SK-N-SH (cell line): ENCODE results near the gene ALDH1L1.

Experiments used
- CHD2 ChIP-seq: fragments of 150-350 bp; IDR thresholded peaks from 2 replicates; pipeline ENCODE4 v1.6.1; 2018; ENCODE audit warnings: low read length; ENCODE audit not compliant: partially characterized antibody
- EP300 ChIP-seq, 2 experiments: IDR thresholded peaks; 2 replicates each; pipeline versions ENCODE4 v1.4.0 to v1.6.1; 2012; ENCODE audit warnings: borderline replicate concordance in 1 of 2, low read depth in 1 of 2, low read length in 1 of 2
- JUND ChIP-seq: IDR thresholded peaks from 2 replicates; pipeline ENCODE4 v1.4.0; 2012
- NFIC ChIP-seq: IDR thresholded peaks from 2 replicates; pipeline ENCODE4 v1.4.0; 2012; ENCODE audit warnings: borderline replicate concordance
- POLR2AphosphoS5 ChIP-seq: IDR thresholded peaks from 2 replicates; pipeline ENCODE4 v1.6.1; 2012; ENCODE audit warnings: low read depth, low read length
- RCOR1 ChIP-seq: fragments of 150-350 bp; IDR thresholded peaks from 2 replicates; pipeline ENCODE4 v1.6.1; 2017; ENCODE audit warnings: antibody characterized with exemption, low read length
- RFX5 ChIP-seq: IDR thresholded peaks from 2 replicates; pipeline ENCODE4 v1.6.1; 2012; ENCODE audit warnings: mild to moderate bottlenecking, improper control_type of control experiment, low read length
- TEAD4 ChIP-seq: IDR thresholded peaks from 2 replicates; pipeline ENCODE4 v1.4.0; 2012; ENCODE audit warnings: mild to moderate bottlenecking, borderline replicate concordance; ENCODE audit not compliant: insufficient read depth
- TF ChIP-seq, protein P1 (sequence below): fragments of 200-600 bp; sonication (generic); IDR thresholded peaks from 2 replicates; pipeline ENCODE4 v1.6.1; 2017; ENCODE audit warnings: antibody characterized with exemption, mild to moderate bottlenecking, moderate library complexity
- TF ChIP-seq, protein P2 (sequence below): fragments of 150-350 bp; IDR thresholded peaks from 2 replicates; pipeline ENCODE4 v1.6.1; 2016; ENCODE audit warnings: mild to moderate bottlenecking, low read depth, low read length
- TF ChIP-seq, protein P3 (sequence below): IDR thresholded peaks from 2 replicates; pipeline ENCODE4 v1.4.0; 2012; ENCODE audit warnings: low read depth, borderline replicate concordance
- TF ChIP-seq, protein P4 (sequence below): IDR thresholded peaks from 2 replicates; pipeline ENCODE4 v1.6.1; 2012; ENCODE audit warnings: mild to moderate bottlenecking, low read depth, low read length, moderate library complexity

DNA sequence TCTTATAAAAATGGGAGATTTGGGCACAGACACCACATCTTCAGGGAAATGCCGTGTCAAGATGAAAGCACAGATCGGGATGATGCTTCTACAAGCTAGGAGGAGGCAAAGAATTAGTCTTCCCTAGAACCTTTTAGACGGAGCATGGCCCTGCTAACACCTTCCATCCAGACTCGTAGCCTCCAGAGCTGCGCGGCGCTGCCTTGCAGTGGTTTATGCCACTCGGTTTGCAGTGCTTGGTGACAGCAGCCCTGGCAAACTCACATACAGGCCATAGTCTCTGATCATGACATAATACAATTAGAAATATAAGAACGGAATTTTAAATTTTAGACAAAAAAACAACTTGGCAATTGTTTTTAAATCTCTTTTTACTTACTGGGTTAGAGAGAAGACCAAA lies 59.3 kb downstream of the ALDH1L1 start:
- TF ChIP-seq, protein P1, sequence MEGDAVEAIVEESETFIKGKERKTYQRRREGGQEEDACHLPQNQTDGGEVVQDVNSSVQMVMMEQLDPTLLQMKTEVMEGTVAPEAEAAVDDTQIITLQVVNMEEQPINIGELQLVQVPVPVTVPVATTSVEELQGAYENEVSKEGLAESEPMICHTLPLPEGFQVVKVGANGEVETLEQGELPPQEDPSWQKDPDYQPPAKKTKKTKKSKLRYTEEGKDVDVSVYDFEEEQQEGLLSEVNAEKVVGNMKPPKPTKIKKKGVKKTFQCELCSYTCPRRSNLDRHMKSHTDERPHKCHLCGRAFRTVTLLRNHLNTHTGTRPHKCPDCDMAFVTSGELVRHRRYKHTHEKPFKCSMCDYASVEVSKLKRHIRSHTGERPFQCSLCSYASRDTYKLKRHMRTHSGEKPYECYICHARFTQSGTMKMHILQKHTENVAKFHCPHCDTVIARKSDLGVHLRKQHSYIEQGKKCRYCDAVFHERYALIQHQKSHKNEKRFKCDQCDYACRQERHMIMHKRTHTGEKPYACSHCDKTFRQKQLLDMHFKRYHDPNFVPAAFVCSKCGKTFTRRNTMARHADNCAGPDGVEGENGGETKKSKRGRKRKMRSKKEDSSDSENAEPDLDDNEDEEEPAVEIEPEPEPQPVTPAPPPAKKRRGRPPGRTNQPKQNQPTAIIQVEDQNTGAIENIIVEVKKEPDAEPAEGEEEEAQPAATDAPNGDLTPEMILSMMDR = no peak
- TF ChIP-seq, protein P2, sequence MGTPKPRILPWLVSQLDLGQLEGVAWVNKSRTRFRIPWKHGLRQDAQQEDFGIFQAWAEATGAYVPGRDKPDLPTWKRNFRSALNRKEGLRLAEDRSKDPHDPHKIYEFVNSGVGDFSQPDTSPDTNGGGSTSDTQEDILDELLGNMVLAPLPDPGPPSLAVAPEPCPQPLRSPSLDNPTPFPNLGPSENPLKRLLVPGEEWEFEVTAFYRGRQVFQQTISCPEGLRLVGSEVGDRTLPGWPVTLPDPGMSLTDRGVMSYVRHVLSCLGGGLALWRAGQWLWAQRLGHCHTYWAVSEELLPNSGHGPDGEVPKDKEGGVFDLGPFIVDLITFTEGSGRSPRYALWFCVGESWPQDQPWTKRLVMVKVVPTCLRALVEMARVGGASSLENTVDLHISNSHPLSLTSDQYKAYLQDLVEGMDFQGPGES = no peak
- TF ChIP-seq RCOR1 (no peak), NFIC (no peak), JUND (no peak), RFX5 (no peak), POLR2AphosphoS5 (no peak), CHD2 (no peak), TEAD4 (no peak), EP300 (IDR thresholded peaks at IDR 0.05; ENCODE audit: borderline replicate concordance in 1 of 2, low read depth in 1 of 2, low read length in 1 of 2) (no peak)
- TF ChIP-seq, protein P3, sequence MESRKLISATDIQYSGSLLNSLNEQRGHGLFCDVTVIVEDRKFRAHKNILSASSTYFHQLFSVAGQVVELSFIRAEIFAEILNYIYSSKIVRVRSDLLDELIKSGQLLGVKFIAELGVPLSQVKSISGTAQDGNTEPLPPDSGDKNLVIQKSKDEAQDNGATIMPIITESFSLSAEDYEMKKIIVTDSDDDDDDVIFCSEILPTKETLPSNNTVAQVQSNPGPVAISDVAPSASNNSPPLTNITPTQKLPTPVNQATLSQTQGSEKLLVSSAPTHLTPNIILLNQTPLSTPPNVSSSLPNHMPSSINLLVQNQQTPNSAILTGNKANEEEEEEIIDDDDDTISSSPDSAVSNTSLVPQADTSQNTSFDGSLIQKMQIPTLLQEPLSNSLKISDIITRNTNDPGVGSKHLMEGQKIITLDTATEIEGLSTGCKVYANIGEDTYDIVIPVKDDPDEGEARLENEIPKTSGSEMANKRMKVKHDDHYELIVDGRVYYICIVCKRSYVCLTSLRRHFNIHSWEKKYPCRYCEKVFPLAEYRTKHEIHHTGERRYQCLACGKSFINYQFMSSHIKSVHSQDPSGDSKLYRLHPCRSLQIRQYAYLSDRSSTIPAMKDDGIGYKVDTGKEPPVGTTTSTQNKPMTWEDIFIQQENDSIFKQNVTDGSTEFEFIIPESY = no peak
- TF ChIP-seq, protein P4, sequence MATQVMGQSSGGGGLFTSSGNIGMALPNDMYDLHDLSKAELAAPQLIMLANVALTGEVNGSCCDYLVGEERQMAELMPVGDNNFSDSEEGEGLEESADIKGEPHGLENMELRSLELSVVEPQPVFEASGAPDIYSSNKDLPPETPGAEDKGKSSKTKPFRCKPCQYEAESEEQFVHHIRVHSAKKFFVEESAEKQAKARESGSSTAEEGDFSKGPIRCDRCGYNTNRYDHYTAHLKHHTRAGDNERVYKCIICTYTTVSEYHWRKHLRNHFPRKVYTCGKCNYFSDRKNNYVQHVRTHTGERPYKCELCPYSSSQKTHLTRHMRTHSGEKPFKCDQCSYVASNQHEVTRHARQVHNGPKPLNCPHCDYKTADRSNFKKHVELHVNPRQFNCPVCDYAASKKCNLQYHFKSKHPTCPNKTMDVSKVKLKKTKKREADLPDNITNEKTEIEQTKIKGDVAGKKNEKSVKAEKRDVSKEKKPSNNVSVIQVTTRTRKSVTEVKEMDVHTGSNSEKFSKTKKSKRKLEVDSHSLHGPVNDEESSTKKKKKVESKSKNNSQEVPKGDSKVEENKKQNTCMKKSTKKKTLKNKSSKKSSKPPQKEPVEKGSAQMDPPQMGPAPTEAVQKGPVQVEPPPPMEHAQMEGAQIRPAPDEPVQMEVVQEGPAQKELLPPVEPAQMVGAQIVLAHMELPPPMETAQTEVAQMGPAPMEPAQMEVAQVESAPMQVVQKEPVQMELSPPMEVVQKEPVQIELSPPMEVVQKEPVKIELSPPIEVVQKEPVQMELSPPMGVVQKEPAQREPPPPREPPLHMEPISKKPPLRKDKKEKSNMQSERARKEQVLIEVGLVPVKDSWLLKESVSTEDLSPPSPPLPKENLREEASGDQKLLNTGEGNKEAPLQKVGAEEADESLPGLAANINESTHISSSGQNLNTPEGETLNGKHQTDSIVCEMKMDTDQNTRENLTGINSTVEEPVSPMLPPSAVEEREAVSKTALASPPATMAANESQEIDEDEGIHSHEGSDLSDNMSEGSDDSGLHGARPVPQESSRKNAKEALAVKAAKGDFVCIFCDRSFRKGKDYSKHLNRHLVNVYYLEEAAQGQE = no peak
